ENCODE results near the gene UBQLNL.

UBQLNL gene

GRCh38 chr11:5536482-5536881 is 20.0 kb upstream of the UBQLNL start:
- Histone ChIP-seq H3K36me3 (ENCODE audit: control insufficient read depth, insufficient read depth, low read length) (no peaks in the 10 kb centered on the region), H3K9me3 (ENCODE audit: control insufficient read depth, low read length) (no peaks in the 10 kb centered on the region), H3K4me1 (ENCODE audit: control insufficient read depth, insufficient read depth, low read length) (no peaks in the 10 kb centered on the region), H3K27me3 (ENCODE audit: control insufficient read depth, insufficient read depth, low read length, poor library complexity, severe bottlenecking) (no peaks in the 10 kb centered on the region), H3K27ac (ENCODE audit: insufficient read depth, low read depth, low read length, poor library complexity, severe bottlenecking) (no peak overlapping the region), H3K4me3 (ENCODE audit: insufficient read depth, low read depth, low read length) (no peak overlapping the region)

- H3K36me3 ChIP-seq (ENCODE audit: control insufficient read depth, insufficient read depth, low read length), result no peaks in the 10 kb centered on the region
- 91% methylated on average over 1 of the region's 1 CpG; no CpG with 5 or more reads in 1 of the 2 experiments for WGBS, 2 experiments
- no peaks in the 10 kb centered on the region for H3K27me3 ChIP-seq (ENCODE audit: control insufficient read depth, insufficient read depth, low read length, poor library complexity, severe bottlenecking)
- no peaks in the 10 kb centered on the region for H3K4me1 ChIP-seq (ENCODE audit: control insufficient read depth, insufficient read depth, low read length)
- no peak overlapping the region for H3K4me3 ChIP-seq (ENCODE audit: insufficient read depth, low read depth, low read length)
- no peak overlapping the region for H3K27ac ChIP-seq (ENCODE audit: insufficient read depth, low read depth, low read length, poor library complexity, severe bottlenecking)
- H3K9me3 ChIP-seq (ENCODE audit: control insufficient read depth, low read length), result no peaks in the 10 kb centered on the region
Observed at GRCh38 chr11:5534046-5534445, 17.5 kb upstream of the UBQLNL start.

- no peaks in the 10 kb centered on the region for H3K36me3 ChIP-seq (ENCODE audit: control insufficient read depth, insufficient read depth, low read length)
- H3K27me3 ChIP-seq (ENCODE audit: control insufficient read depth, insufficient read depth, low read length, poor library complexity, severe bottlenecking), result no peaks in the 10 kb centered on the region
- no peak overlapping the region for H3K4me3 ChIP-seq (ENCODE audit: insufficient read depth, low read depth, low read length)
- WGBS, 2 experiments, result 90 to 92% methylated on average over 2 of the region's 2 CpGs
- H3K9me3 ChIP-seq (ENCODE audit: control insufficient read depth, low read length), result no peaks in the 10 kb centered on the region
- no peaks in the 10 kb centered on the region for H3K4me1 ChIP-seq (ENCODE audit: control insufficient read depth, insufficient read depth, low read length)
- H3K27ac ChIP-seq (ENCODE audit: insufficient read depth, low read depth, low read length, poor library complexity, severe bottlenecking), result no peak overlapping the region
Observed at GRCh38 chr11:5531053-5531831, 14.7 kb upstream of the UBQLNL start.

GRCh38 chr11:5528495-5528894 is 12.0 kb upstream of the UBQLNL start:
- Histone ChIP-seq H3K9me3 (ENCODE audit: control insufficient read depth, low read length) (no peaks in the 10 kb centered on the region), H3K4me1 (ENCODE audit: control insufficient read depth, insufficient read depth, low read length) (no peaks in the 10 kb centered on the region), H3K27me3 (ENCODE audit: control insufficient read depth, insufficient read depth, low read length, poor library complexity, severe bottlenecking) (no peaks in the 10 kb centered on the region), H3K4me3 (ENCODE audit: insufficient read depth, low read depth, low read length) (no peak overlapping the region), H3K36me3 (ENCODE audit: control insufficient read depth, insufficient read depth, low read length) (no peaks in the 10 kb centered on the region), H3K27ac (ENCODE audit: insufficient read depth, low read depth, low read length, poor library complexity, severe bottlenecking) (no peak overlapping the region)
- 75% methylated on average over 1 of the region's 1 CpG; no CpG with 5 or more reads in 1 of the 2 experiments for WGBS, 2 experiments

GRCh38 chr11:5527716-5528115 is 11.2 kb upstream of the UBQLNL start:
- Histone ChIP-seq H3K36me3 (ENCODE audit: control insufficient read depth, insufficient read depth, low read length) (no peaks in the 10 kb centered on the region), H3K27ac (ENCODE audit: insufficient read depth, low read depth, low read length, poor library complexity, severe bottlenecking) (no peak overlapping the region), H3K4me3 (ENCODE audit: insufficient read depth, low read depth, low read length) (no peak overlapping the region), H3K27me3 (ENCODE audit: control insufficient read depth, insufficient read depth, low read length, poor library complexity, severe bottlenecking) (no peaks in the 10 kb centered on the region), H3K4me1 (ENCODE audit: control insufficient read depth, insufficient read depth, low read length) (no peaks in the 10 kb centered on the region), H3K9me3 (ENCODE audit: control insufficient read depth, low read length) (no peaks in the 10 kb centered on the region)
- 93 to 97% methylated on average over 5 of the region's 5 CpGs for WGBS, 2 experiments

GRCh38 chr11:5524756-5525155 is 8.3 kb upstream of the UBQLNL start:
- H3K4me1 ChIP-seq (ENCODE audit: control insufficient read depth, insufficient read depth, low read length), result no peaks in the 10 kb centered on the region
- H3K27ac ChIP-seq (ENCODE audit: insufficient read depth, low read depth, low read length, poor library complexity, severe bottlenecking), result no peak overlapping the region
- H3K9me3 ChIP-seq (ENCODE audit: control insufficient read depth, low read length), result no peaks in the 10 kb centered on the region
- H3K36me3 ChIP-seq (ENCODE audit: control insufficient read depth, insufficient read depth, low read length), result no peaks in the 10 kb centered on the region
- H3K4me3 ChIP-seq (ENCODE audit: insufficient read depth, low read depth, low read length), result no peak overlapping the region
- WGBS, 2 experiments, result 66 to 73% methylated on average over 3 of the region's 3 CpGs
- no peaks in the 10 kb centered on the region for H3K27me3 ChIP-seq (ENCODE audit: control insufficient read depth, insufficient read depth, low read length, poor library complexity, severe bottlenecking)

- Histone ChIP-seq H3K36me3 (ENCODE audit: control insufficient read depth, insufficient read depth, low read length) (no peaks in the 10 kb centered on the region), H3K27ac (ENCODE audit: insufficient read depth, low read depth, low read length, poor library complexity, severe bottlenecking) (no peak overlapping the region), H3K9me3 (ENCODE audit: control insufficient read depth, low read length) (no peaks in the 10 kb centered on the region), H3K4me3 (ENCODE audit: insufficient read depth, low read depth, low read length) (no peak overlapping the region), H3K4me1 (ENCODE audit: control insufficient read depth, insufficient read depth, low read length) (no peaks in the 10 kb centered on the region), H3K27me3 (ENCODE audit: control insufficient read depth, insufficient read depth, low read length, poor library complexity, severe bottlenecking) (no peaks in the 10 kb centered on the region)
- WGBS, 2 experiments, result 94% methylated on average over 2 of the region's 2 CpGs
Observed at GRCh38 chr11:5522308-5522707, 5.8 kb upstream of the UBQLNL start.

- WGBS, 2 experiments, result 94 to 96% methylated on average over 4 of the region's 4 CpGs
- Histone ChIP-seq H3K27ac (ENCODE audit: insufficient read depth, low read depth, low read length, poor library complexity, severe bottlenecking) (no peak overlapping the region), H3K9me3 (ENCODE audit: control insufficient read depth, low read length) (no peaks in the 10 kb centered on the region), H3K36me3 (ENCODE audit: control insufficient read depth, insufficient read depth, low read length) (no peaks in the 10 kb centered on the region), H3K4me1 (ENCODE audit: control insufficient read depth, insufficient read depth, low read length) (no peaks in the 10 kb centered on the region), H3K27me3 (ENCODE audit: control insufficient read depth, insufficient read depth, low read length, poor library complexity, severe bottlenecking) (no peaks in the 10 kb centered on the region), H3K4me3 (ENCODE audit: insufficient read depth, low read depth, low read length) (no peak overlapping the region)
Observed at GRCh38 chr11:5521540-5521939, 5.0 kb upstream of the UBQLNL start.

GRCh38 chr11:5514841-5515240 is 1.7 kb downstream of the UBQLNL start:
- H3K27ac ChIP-seq (ENCODE audit: insufficient read depth, low read depth, low read length, poor library complexity, severe bottlenecking), result no peak overlapping the region
- no peaks in the 10 kb centered on the region for H3K36me3 ChIP-seq (ENCODE audit: control insufficient read depth, insufficient read depth, low read length)
- no peaks in the 10 kb centered on the region for H3K9me3 ChIP-seq (ENCODE audit: control insufficient read depth, low read length)
- no peaks in the 10 kb centered on the region for H3K27me3 ChIP-seq (ENCODE audit: control insufficient read depth, insufficient read depth, low read length, poor library complexity, severe bottlenecking)
- no peaks in the 10 kb centered on the region for H3K4me1 ChIP-seq (ENCODE audit: control insufficient read depth, insufficient read depth, low read length)
- H3K4me3 ChIP-seq (ENCODE audit: insufficient read depth, low read depth, low read length), result no peak overlapping the region

GRCh38 chr11:5509803-5510202 is 6.7 kb downstream of the UBQLNL start, which contains the start of gene UBQLN3:
UBQLN3 (minus strand) TSS chr11:5509957; CDS start chr11:5509558, 399 bp downstream.
- H3K27me3 ChIP-seq (ENCODE audit: control insufficient read depth, insufficient read depth, low read length, poor library complexity, severe bottlenecking), result no peaks in the 10 kb centered on the region
- no peaks in the 10 kb centered on the region for H3K9me3 ChIP-seq (ENCODE audit: control insufficient read depth, low read length)
- no peak within 1 kb of the TSS for H3K4me3 ChIP-seq (ENCODE audit: insufficient read depth, low read depth, low read length)
- no peak within 1 kb of the TSS for H3K27ac ChIP-seq (ENCODE audit: insufficient read depth, low read depth, low read length, poor library complexity, severe bottlenecking)
- no peaks in the 10 kb centered on the region for H3K36me3 ChIP-seq (ENCODE audit: control insufficient read depth, insufficient read depth, low read length)
- WGBS, 2 experiments, result 92 to 94% methylated on average over 4 of the region's 4 CpGs
- no peaks in the 10 kb centered on the region for H3K4me1 ChIP-seq (ENCODE audit: control insufficient read depth, insufficient read depth, low read length)

Data from ectodermal cell (in vitro differentiated cells).